ENCODE measurements around the gene ANTXR2.

Gene ANTXR2

DNA sequence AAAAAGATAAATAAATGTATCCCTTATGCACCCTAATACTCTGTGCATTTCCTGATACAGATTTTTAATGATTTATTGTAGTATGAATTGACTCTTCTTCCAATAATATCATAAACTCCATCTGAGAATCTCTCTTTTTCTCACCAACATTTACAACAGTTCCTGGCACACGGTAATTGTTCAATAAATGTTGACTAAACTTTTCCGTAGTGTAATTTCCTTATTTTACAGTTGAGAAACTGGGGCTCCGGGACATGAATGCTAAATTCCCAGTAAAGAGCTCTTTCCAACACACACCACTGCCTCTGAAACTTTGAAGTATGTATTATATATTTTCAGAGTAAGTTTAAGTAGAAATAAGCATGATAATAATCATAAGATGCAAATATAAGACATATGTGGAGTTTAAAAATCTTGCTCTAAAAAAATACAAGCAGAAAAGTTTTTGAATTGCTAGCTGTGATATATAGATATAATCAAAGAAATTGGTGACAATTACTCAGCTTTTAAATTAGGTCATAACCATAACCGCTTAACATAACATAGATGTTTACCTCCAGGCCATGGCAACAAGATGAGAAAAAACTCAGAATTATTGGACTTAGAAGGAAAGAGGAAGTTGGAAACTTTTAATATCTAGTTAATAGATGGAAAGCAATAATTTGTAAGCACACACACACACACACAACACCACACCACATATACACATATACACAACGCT lies 28.2 kb upstream of the ANTXR2 start:
- H2AFZ ChIP-seq (ENCODE audit: low read depth, low read length): no peak overlapping the region
- H3K27me3 ChIP-seq (ENCODE audit: insufficient read depth, low read length): no peaks in the 10 kb centered on the region
- no peak overlapping the region for H3K4me3 ChIP-seq (ENCODE audit: low read length)
- H3K36me3 ChIP-seq (ENCODE audit: insufficient read depth, low read length): no peaks in the 10 kb centered on the region
- H3K9me3 ChIP-seq (ENCODE audit: low read length): no peaks in the 10 kb centered on the region
- H3K4me1 ChIP-seq (ENCODE audit: insufficient read depth, low read length): no peaks in the 10 kb centered on the region

GRCh38 chr4:80099671-80100070 lies 26.6 kb upstream of the ANTXR2 start:
- H3K9me3 ChIP-seq (ENCODE audit: low read length): no peaks in the 10 kb centered on the region
- H3K36me3 ChIP-seq (ENCODE audit: insufficient read depth, low read length): no peaks in the 10 kb centered on the region
- H3K4me1 ChIP-seq (ENCODE audit: insufficient read depth, low read length): no peaks in the 10 kb centered on the region
- H3K4me3 ChIP-seq (ENCODE audit: low read length): no peak overlapping the region
- H2AFZ ChIP-seq (ENCODE audit: low read depth, low read length): no peak overlapping the region
- H3K27me3 ChIP-seq (ENCODE audit: insufficient read depth, low read length): no peaks in the 10 kb centered on the region

GRCh38 chr4:80098635-80099034 lies 25.6 kb upstream of the ANTXR2 start:
- no peak overlapping the region for H2AFZ ChIP-seq (ENCODE audit: low read depth, low read length)
- no peak overlapping the region for H3K4me3 ChIP-seq (ENCODE audit: low read length)
- no peaks in the 10 kb centered on the region for H3K9me3 ChIP-seq (ENCODE audit: low read length)
- H3K27me3 ChIP-seq (ENCODE audit: insufficient read depth, low read length): no peaks in the 10 kb centered on the region
- no peaks in the 10 kb centered on the region for H3K36me3 ChIP-seq (ENCODE audit: insufficient read depth, low read length)
- H3K4me1 ChIP-seq (ENCODE audit: insufficient read depth, low read length): no peaks in the 10 kb centered on the region

- H2AFZ ChIP-seq (ENCODE audit: low read depth, low read length): no peak overlapping the region
- no peaks in the 10 kb centered on the region for H3K4me1 ChIP-seq (ENCODE audit: insufficient read depth, low read length)
- H3K36me3 ChIP-seq (ENCODE audit: insufficient read depth, low read length): no peaks in the 10 kb centered on the region
- H3K27me3 ChIP-seq (ENCODE audit: insufficient read depth, low read length): no peaks in the 10 kb centered on the region
- no peaks in the 10 kb centered on the region for H3K9me3 ChIP-seq (ENCODE audit: low read length)
- H3K4me3 ChIP-seq (ENCODE audit: low read length): no peak overlapping the region
These were observed 24.6 kb upstream of the ANTXR2 start for GRCh38 chr4:80097400-80098177.

GRCh38 chr4:80096175-80096850 lies 23.3 kb upstream of the ANTXR2 start:
- no peak overlapping the region for H3K4me3 ChIP-seq (ENCODE audit: low read length)
- H3K36me3 ChIP-seq (ENCODE audit: insufficient read depth, low read length): no peaks in the 10 kb centered on the region

GRCh38 chr4:80094191-80094590 lies 21.2 kb upstream of the ANTXR2 start:
- Histone ChIP-seq H3K36me3 (ENCODE audit: insufficient read depth, low read length) (no peaks in the 10 kb centered on the region), H3K9me3 (ENCODE audit: low read length) (no peaks in the 10 kb centered on the region), H3K27me3 (ENCODE audit: insufficient read depth, low read length) (no peaks in the 10 kb centered on the region), H3K4me3 (ENCODE audit: low read length) (no peak overlapping the region), H3K4me1 (ENCODE audit: insufficient read depth, low read length) (no peaks in the 10 kb centered on the region), H2AFZ (ENCODE audit: low read depth, low read length) (no peak overlapping the region)

More at GRCh38 chr4:80096175-80096850, 23.3 kb upstream of the ANTXR2 start:
- Histone ChIP-seq H3K27me3 (ENCODE audit: insufficient read depth, low read length) (no peaks in the 10 kb centered on the region), H3K4me1 (ENCODE audit: insufficient read depth, low read length) (no peaks in the 10 kb centered on the region), H3K9me3 (ENCODE audit: low read length) (no peaks in the 10 kb centered on the region), H2AFZ (ENCODE audit: low read depth, low read length) (no peak overlapping the region)

DNA sequence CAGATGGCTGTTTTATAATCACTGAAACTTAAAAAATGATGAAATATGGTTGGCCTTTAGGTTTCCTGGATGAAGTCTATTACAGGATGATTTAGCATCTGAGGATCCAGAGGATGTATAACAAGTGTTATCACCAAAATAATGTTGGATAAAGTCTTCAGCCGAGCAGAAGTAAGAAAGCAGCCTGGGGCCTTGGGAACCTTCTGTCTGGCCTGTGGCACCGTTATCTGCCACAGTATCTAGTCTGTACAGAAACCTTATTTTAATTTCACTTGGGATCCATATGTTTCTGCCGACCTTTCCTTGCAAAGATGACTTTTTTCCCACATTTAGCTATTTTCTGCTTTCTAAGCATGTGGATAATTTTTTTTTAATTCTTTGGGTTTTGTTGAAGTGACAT lies 20.5 kb upstream of the ANTXR2 start:
- no peak overlapping the region for H2AFZ ChIP-seq (ENCODE audit: low read depth, low read length)

GRCh38 chr4:80092847-80093246 lies 19.8 kb upstream of the ANTXR2 start:
- Histone ChIP-seq H3K4me1 (ENCODE audit: insufficient read depth, low read length) (no peaks in the 10 kb centered on the region), H3K27me3 (ENCODE audit: insufficient read depth, low read length) (no peaks in the 10 kb centered on the region), H3K36me3 (ENCODE audit: insufficient read depth, low read length) (no peaks in the 10 kb centered on the region), H3K9me3 (ENCODE audit: low read length) (no peaks in the 10 kb centered on the region), H3K4me3 (ENCODE audit: low read length) (no peak overlapping the region), H2AFZ (ENCODE audit: low read depth, low read length) (no peak overlapping the region)

More for the DNA sequence above, 20.5 kb upstream of the ANTXR2 start:
- H3K36me3 ChIP-seq (ENCODE audit: insufficient read depth, low read length): no peaks in the 10 kb centered on the region
- no peaks in the 10 kb centered on the region for H3K27me3 ChIP-seq (ENCODE audit: insufficient read depth, low read length)
- H3K4me3 ChIP-seq (ENCODE audit: low read length): no peak overlapping the region
- no peaks in the 10 kb centered on the region for H3K9me3 ChIP-seq (ENCODE audit: low read length)
- H3K4me1 ChIP-seq (ENCODE audit: insufficient read depth, low read length): no peaks in the 10 kb centered on the region

- H3K36me3 ChIP-seq (ENCODE audit: insufficient read depth, low read length): no peaks in the 10 kb centered on the region
- no peaks in the 10 kb centered on the region for H3K27me3 ChIP-seq (ENCODE audit: insufficient read depth, low read length)
- H3K9me3 ChIP-seq (ENCODE audit: low read length): no peaks in the 10 kb centered on the region
- H3K4me3 ChIP-seq (ENCODE audit: low read length): no peak overlapping the region
- H2AFZ ChIP-seq (ENCODE audit: low read depth, low read length): no peak overlapping the region
- H3K4me1 ChIP-seq (ENCODE audit: insufficient read depth, low read length): no peaks in the 10 kb centered on the region
These were observed 19.1 kb upstream of the ANTXR2 start for GRCh38 chr4:80092088-80092487.

DNA sequence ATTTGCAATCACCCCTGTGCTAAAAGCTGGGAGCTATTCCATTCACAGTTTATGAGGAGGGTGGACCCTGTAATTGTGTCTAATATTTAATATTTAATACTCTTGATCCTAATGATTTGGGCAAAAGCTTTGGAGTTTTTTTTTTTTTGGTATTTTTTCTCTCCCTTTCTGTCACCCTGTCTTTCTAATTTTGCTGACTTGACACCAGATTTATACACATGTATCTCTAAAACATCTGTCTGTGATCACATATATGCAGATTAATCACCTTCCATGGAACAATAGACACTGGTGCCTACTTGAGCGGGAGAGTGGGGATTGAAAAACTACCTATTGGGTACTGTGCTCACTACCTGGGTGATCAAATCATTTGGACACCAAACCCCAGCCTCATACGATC lies 18.7 kb upstream of the ANTXR2 start:
- H3K4me3 ChIP-seq (ENCODE audit: low read length): no peak overlapping the region

GRCh38 chr4:80091184-80091583 lies 18.2 kb upstream of the ANTXR2 start:
- Histone ChIP-seq H3K9me3 (ENCODE audit: low read length) (no peaks in the 10 kb centered on the region), H3K27me3 (ENCODE audit: insufficient read depth, low read length) (no peaks in the 10 kb centered on the region), H2AFZ (ENCODE audit: low read depth, low read length) (no peak overlapping the region), H3K36me3 (ENCODE audit: insufficient read depth, low read length) (no peaks in the 10 kb centered on the region), H3K4me3 (ENCODE audit: low read length) (no peak overlapping the region), H3K4me1 (ENCODE audit: insufficient read depth, low read length) (no peaks in the 10 kb centered on the region)

More for the DNA sequence above, 18.7 kb upstream of the ANTXR2 start:
- no peak overlapping the region for H2AFZ ChIP-seq (ENCODE audit: low read depth, low read length)
- no peaks in the 10 kb centered on the region for H3K4me1 ChIP-seq (ENCODE audit: insufficient read depth, low read length)
- no peaks in the 10 kb centered on the region for H3K9me3 ChIP-seq (ENCODE audit: low read length)
- H3K36me3 ChIP-seq (ENCODE audit: insufficient read depth, low read length): no peaks in the 10 kb centered on the region
- no peaks in the 10 kb centered on the region for H3K27me3 ChIP-seq (ENCODE audit: insufficient read depth, low read length)

- Histone ChIP-seq H3K9me3 (ENCODE audit: low read length) (no peaks in the 10 kb centered on the region), H3K27me3 (ENCODE audit: insufficient read depth, low read length) (no peaks in the 10 kb centered on the region), H3K36me3 (ENCODE audit: insufficient read depth, low read length) (no peaks in the 10 kb centered on the region), H2AFZ (ENCODE audit: low read depth, low read length) (no peak overlapping the region), H3K4me1 (ENCODE audit: insufficient read depth, low read length) (no peaks in the 10 kb centered on the region), H3K4me3 (ENCODE audit: low read length) (no peak overlapping the region)
These were observed 17.1 kb upstream of the ANTXR2 start for GRCh38 chr4:80090090-80090489.

- no peaks in the 10 kb centered on the region for H3K36me3 ChIP-seq (ENCODE audit: insufficient read depth, low read length)
- no peaks in the 10 kb centered on the region for H3K9me3 ChIP-seq (ENCODE audit: low read length)
- H3K4me1 ChIP-seq (ENCODE audit: insufficient read depth, low read length): no peaks in the 10 kb centered on the region
- no peak overlapping the region for H2AFZ ChIP-seq (ENCODE audit: low read depth, low read length)
- no peaks in the 10 kb centered on the region for H3K27me3 ChIP-seq (ENCODE audit: insufficient read depth, low read length)
- no peak overlapping the region for H3K4me3 ChIP-seq (ENCODE audit: low read length)
These were observed 15.4 kb upstream of the ANTXR2 start for GRCh38 chr4:80088471-80088870.
